GM21619 (cell line): ENCODE data around the gene LY6G6C.

Experiments used
- ATAC-seq: cut with Tn5 transposase; IDR thresholded peaks from one replicate; pipeline ENCODE4 v1.9.1; 2021; ENCODE audit not compliant: unreplicated experiment

Gene LY6G6C

DNA sequence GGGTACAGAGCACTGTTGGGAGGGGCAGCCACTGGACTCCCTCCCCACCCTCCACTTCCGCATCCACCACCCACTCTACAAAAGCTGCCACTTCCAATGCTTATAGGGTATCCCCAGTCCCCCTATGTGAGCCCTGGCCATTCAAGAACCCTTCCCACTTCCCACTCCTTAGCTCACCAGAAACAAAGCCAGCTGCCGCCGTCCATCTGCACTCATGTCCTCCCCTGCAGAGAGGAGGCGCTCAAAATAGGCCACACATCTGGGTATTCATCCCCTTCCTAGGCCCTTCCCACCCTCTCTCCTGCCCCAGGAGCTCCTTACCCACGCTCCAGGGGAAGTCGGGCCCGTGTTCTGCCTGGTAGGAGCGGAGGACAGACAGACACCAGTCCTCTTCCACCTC, 34.2 kb downstream of the LY6G6C start:
- ATAC-seq, result no peak

DNA sequence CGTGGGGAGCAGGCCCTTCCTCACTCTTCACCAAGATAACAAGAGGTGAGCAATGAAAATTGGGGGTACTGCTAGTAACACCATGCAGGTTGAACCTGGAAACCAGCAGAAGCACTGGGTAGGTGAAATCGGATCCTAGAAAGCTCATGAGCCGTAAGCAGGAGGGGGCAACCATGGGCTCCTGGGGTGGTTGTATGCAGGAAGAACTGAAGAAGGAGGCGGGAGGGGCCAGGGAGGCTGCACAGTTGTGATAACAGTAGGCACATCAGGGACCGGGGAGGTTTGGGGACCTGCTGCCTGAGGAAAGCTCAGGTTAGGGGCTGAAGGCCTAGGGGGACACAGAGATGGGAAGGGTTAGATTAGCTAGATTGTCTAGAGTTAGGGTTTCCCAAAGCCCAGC, 35.1 kb downstream of the LY6G6C start:
- ATAC-seq, result no peak

DNA sequence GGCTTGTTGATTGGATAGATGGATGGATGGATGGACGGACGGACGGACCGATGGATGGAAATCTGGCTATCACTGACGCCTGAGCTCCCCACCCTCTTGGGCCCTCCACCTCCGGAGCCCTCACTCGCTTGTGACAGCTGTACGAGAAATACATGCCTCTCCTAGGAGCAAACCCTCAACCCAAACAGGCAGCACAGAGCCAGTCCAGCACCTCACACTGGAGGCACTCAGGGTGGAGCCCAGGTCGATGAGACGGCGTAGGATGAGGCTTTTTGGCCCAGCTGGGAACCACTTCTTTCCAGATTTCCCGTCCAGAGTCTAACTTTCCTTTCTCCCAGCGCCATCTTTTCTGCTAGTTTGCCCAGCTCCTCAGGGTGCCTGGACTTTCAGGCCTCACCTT, 38.0 kb downstream of the LY6G6C start:
- ATAC-seq, result no peak

DNA sequence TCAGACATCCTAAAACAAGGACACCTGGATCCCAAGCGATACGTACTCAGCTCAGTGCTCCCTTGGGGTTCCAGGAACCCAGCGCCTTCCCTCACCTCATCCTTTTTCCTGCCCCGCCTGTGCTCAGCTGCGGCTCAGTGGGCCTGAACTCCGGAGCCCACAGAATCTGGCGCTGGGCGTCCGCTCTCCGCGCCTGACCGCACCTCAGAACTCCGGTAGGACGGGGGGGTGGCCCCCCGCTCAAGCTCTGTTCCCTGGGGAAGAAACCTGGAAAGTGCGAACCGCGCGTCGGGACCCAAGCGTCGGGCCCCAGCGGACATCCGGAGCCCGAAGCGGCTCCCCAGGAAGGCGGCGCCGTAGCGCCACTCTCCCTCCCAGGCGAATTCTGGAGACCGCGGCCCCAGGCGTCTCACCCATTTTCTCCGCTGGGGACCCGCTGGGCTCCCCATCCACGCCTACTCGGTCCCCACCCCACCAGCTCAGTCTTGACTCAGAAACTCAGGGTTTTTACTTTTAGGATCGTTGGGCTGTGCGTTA, 40.3 kb downstream of the LY6G6C start:
- ATAC-seq, result no peak

DNA sequence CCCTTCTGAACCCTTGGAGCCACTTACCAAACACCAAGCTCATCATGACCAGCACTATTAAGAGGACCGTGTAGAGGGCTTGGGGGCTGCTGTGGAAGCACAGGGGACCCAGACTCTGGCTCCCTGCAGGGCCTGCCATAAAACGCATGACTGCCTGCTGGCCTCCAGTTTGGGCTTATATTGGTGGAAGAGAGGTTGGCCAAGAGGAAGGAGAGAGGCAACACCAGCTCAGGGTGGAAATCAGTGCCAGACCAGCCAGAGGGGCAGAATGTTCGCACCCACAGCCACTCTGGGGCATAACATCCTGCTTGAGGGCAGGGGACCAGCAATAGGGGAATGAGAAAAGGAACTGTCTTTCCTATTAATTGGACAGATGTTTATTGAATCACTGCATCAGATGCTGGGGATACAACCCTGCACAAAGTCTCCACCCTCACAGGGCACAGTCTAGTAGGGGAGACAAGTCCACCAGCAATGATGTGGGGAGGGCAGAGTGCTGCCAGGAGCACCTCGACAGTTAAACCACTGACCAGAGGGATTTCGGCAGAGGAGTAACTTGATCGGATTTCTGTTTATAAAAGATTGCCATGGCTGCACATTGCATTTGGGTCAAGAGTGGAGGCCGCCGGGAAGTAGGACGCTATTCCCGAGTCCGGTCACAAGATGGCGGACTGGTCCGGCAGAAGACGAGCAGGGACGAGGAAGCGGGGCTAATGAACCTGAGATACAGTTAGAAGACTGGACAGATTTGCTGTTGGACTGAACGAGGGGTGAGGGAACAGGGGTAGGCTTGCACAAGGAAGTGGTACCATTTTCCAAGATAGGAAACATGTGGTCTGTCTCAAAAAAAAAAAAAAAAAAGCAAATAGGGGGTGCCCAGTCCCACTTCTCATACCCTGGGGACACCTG, 41.1 kb downstream of the LY6G6C start, which contains the start of gene LY6G5C:
Gene LY6G5C (minus strand): TSS at position 842 of the 909 bp plus-strand sequence. CDS start 694 bp downstream, at position 148.
- no peak for ATAC-seq

DNA sequence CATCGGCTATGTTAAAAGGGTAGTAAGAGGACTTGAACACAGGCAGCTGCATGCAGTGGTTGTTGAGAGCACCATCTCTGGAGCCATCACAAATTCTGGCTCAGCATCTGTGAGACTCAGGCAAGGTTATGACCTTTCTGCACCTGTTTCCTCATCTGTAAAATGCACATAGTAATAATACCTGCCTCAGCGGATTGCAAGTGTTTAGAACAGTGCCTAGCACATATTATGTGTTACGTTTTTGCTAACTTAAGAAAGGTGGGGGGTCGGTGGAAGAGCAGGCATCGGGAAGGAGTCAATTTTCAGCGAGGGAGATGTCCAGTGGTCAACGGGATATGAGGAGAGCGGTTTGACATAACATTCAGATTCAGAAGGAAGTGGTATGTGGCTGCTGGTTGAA, 43.6 kb downstream of the LY6G6C start:
- no peak for ATAC-seq

DNA sequence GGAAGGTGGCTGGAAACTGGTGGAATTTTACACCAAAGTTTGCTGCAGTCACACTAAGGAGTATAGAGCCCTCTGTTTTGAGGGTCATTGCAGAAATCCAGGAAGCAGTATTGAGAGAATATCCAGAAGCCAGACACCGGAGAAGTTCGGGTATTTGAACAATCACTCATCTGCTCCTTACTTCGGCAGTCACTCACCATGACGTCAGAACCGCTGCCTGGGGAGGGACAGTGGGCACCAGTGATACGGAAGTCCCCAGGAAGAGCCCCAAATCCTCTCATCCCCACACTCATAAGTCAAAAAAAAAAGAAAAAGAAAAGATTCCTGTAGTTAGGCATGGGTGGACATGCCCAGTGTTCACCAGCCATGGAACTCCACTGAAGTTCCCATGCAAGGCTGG, 44.6 kb downstream of the LY6G6C start:
- no peak for ATAC-seq

DNA sequence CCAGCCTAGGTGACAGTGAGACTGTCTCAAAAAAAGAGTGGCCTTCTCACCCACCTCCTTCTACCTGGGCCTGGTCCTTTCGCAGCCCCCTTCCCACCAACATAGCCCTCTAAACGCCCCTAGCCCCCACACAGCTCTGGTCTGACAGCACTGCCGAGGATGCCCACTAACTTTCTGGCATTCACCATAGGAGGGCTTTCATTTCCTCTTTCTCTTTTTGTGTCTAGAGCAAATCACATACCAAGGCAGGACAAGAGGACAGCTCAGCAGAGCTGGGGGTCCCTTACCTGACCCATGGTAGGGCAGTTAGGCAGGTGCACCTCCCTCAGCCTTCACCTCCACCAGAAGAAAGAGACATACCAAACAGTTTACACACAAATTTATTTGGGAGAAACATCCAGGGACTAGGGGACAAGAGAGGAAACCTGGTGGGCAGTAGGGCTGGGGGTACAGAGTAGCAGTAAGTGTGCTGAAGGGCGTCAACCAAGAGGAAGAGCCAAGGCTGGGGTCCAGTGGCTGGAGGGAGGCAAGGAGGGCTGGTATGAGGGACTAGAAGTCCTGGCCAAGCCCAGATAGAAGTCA, 45.1 kb downstream of the LY6G6C start:
- no peak for ATAC-seq

DNA sequence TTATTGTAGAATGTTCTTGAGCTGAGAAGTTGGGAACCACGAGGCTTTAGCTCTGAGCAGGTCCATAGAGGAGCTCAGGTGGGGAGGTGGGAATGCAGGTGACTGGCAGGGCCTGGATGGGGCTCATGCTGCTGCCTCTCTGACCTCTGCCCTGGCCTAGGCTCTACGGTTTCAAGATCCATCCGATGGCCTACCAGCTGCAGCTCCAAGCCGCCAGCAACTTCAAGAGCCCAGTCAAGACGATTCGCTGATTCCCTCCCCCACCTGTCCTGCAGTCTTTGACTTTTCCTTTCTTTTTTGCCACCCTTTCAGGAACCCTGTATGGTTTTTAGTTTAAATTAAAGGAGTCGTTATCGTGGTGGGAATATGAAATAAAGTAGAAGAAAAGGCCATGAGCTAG, 51.9 kb downstream of the LY6G6C start, which contains the start of gene LY6G5B:
Gene LY6G5B (plus strand): TSS at position 301 of the 400 bp plus-strand sequence. CDS start 975 bp downstream, outside the sequence.
- ATAC-seq, result no peak
